HG03521 (cell line): ENCODE results near the gene C2orf68.
"Not testable (repeated sequence)": the region's sequence is repeated elsewhere in the genome, so short reads cannot be mapped to it uniquely, and the experiment has no call there.

Experiments used
- ATAC-seq: cut with Tn5 transposase; IDR thresholded peaks from one replicate; pipeline ENCODE4 v1.9.1; 2021; ENCODE audit warnings: mild to moderate bottlenecking, moderate library complexity; ENCODE audit not compliant: unreplicated experiment

Gene C2orf68

GRCh38 chr2:85584857-85585780 lies 26.7 kb downstream of the C2orf68 start:
- ATAC-seq: no peak

- ATAC-seq: no peak
These were observed 27.5 kb downstream of the C2orf68 start, which contains the start of gene VAMP5 for GRCh38 chr2:85584354-85584856. Gene VAMP5 (plus strand): TSS chr2:85584431. CDS start chr2:85584491, 60 bp downstream.

DNA sequence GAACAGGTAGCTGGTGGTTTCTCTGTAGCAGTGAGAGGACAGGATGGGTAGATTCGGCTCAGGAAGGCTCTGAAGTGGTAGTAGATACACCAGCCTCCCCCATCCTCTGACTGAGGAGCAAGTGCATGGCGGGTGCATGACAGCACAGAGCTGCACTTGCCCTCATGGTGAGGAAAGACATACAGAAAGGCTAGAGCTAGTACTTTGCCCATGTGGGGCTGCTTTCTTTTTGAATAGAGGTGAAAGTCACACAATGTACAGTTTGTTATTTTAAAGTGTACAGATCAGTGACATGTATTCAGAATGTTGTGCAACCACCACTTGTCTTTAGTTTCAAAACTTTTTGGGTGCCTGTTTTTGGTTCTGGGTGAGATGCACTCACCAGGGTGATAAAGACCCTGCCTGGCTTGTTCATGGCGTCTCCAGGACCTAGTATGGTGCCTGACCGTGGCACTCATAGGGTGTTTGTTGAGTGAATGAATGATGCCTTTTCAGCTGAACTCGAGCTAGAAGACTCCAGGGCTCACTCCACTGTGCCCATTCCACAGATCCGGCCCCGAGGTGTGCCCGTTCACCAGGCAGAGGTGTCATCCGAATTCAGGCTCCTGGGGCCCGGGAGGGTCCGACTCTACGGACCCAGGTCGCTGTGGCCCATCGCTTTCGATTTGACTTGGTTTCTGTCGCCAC lies 28.1 kb downstream of the C2orf68 start:
- ATAC-seq: no peak

- no peak for ATAC-seq
These were observed 29.4 kb downstream of the C2orf68 start for GRCh38 chr2:85582492-85582891.

DNA sequence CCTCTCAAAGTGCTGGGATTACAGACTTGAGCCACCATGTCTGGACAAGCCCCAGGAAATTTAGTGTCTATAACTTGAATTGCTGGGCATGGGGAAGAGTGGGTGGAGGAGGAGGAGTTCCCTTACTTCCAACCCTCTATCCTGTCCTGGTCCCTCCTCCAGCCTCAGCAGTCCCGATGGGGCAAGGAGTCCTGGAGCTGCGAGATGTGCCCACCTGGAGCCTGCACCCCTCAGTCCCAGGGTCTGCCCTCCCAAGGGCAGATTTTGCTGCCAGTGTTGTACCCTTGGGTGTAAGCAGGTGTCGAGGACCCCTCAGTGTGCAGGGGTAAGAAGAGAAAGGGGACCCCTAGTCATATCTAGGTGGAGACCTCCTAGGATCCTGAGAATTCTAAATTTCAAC lies 31.7 kb downstream of the C2orf68 start:
- ATAC-seq: no peak

DNA sequence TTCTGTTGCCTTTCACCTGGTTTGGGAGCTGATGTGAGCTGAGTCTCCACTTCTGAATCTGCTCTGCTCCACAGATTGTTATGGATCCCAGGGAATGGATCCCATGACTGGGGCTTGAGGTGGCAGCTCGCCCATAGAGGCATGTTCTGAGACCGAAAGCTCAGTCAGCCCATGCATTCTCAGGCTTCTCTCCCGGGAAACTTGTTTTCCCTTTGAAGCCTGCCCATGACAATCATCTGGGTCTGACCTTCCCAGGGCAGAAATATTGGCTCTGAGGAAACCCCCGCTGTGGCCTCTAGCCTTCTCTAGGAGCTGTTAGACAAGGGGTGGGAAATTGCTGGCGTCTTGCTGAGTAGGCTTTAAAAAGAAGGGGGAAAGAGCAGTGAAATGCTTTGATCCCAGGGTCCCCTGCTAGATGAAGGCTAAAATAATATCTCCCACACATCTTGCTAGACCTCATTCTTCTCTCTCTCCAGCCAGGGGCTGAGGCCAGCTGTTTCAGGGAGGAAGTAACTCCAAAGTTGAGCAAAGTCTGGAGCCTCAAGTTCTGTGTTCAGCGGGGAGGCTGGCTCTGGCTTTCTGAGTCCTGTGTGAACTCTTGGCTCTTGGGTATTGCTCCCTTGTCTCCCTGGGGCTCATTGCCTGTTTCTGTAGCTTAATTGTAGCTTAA lies 32.5 kb downstream of the C2orf68 start:
- ATAC-seq: no peak

GRCh38 chr2:85578243-85579180 lies 33.4 kb downstream of the C2orf68 start:
- no peak for ATAC-seq

GRCh38 chr2:85577386-85578242 lies 34.3 kb downstream of the C2orf68 start, which contains the start of gene VAMP8:
Gene VAMP8 (plus strand): TSS chr2:85577586. CDS start chr2:85577647, 61 bp downstream.
- no peak for ATAC-seq

- ATAC-seq: no peak
These were observed 34.8 kb downstream of the C2orf68 start for GRCh38 chr2:85577063-85577385.

DNA sequence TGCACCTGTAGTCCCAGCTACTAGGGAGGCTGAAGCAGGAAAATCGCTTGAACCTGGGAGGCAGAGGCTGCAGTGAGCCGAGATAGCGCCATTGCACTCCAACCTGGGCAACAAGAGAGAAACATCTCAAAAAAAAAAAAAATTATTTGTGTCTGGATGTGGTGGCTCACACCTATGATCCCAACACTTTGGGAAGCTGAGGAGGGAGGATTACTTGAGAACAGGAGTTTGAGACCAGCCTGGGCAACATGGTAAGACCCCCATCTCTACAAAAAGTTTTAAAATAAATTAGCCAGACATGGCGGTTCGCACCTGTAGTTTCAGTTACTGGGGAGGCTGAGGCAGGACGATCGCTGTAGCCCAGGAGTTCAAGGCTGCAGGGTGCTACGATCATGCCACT lies 36.1 kb downstream of the C2orf68 start:
- no peak for ATAC-seq

GRCh38 chr2:85566265-85566664 lies 45.6 kb downstream of the C2orf68 start:
- no peak for ATAC-seq

DNA sequence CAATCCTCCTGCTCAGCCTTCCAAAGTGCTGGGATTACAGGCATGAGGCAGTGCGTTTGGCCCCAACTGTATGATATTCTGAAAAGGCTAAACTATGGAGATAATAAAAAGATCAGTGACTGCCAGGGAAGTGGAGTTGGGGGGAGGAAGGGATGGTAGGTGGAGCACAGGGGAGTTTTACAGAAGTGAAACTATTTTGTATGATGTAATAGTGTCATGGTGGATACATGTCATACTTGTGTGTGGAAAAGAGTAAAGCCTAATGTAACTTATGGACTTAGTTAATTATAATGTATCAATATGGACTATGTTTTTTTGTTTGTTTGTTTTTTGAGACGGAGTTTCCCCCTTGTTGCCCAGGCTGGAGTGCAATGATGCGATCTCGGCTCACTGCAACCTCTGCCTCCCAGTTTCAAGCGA lies 47.7 kb downstream of the C2orf68 start:
- no peak for ATAC-seq

GRCh38 chr2:85561280-85562212 lies 50.3 kb downstream of the C2orf68 start, which contains the start of gene GGCX:
Gene GGCX (minus strand): TSS chr2:85561493. CDS start chr2:85561428, 65 bp downstream.
- ATAC-seq: peak; percentile 86

DNA sequence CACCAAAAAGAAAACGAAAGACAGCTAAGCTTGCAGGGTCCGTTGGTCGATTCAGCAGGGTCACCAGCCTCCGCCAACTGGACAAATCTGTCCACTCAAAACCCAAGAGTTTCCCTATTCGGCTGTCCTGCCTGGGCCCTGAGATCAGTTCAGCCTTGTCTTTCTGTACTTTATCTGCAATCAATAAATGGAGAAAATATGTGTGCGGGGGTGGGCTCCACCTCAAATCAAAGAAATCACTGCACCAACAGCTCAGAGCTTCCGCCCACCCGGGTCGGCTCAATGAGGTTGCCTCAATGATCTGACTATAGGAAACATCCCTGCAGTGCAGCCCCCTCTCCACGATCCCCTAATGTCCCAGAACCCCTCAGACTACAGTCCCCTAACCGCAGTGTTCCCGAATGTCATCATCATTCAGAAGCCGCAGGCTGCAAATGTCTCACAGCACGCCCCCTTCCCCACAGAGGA lies 51.0 kb downstream of the C2orf68 start:
- peak; percentile 20 for ATAC-seq

GRCh38 chr2:85560403-85560726 lies 51.5 kb downstream of the C2orf68 start:
- not testable (repeated sequence) for ATAC-seq

DNA sequence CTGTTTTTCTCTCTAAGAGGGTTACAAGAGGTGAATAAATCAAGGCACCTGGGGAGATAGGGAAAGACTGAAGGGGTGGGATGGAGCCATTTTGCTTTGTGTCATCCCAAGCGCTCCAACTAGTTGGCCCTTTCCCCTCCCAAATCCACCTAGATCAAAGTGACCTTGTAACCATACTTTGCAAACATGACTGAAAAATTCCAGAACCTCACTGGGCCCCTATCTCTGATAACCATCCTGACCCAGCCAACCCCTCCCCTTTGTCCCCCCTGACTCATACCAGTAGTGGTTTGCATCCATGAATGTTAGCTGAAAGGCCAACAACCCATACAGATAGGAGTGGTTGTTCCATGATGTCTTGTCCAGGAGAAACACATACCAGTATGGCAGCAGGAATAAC lies 53.7 kb downstream of the C2orf68 start:
- ATAC-seq: no peak

- no peak for ATAC-seq
These were observed 54.7 kb downstream of the C2orf68 start for GRCh38 chr2:85557130-85557529.
